CD4-positive, alpha-beta T cell treated with Interleukin-6 at 100 ng/mL for 8 hours (primary cell): ENCODE results near the gene PSG1.
"Not testable (repeated sequence)": the region's sequence is repeated elsewhere in the genome, so short reads cannot be mapped to it uniquely, and the experiment has no call there.

Experiments
- DNase-seq: peaks from one replicate; pipeline ENCODE4 v3.0.0-alpha.2; 2020; ENCODE audit warnings: mixed read lengths, low spot score

The PSG1 gene

GRCh38 chr19:42879613-42880012, at the start of gene PSG1:
Gene PSG1, minus strand, starts transcription at chr19:42879713. Its CDS starts 132 bp downstream, at chr19:42879581.
- no peak for DNase-seq

GRCh38 chr19:42928896-42929295, 49.4 kb upstream of the PSG1 start:
- DNase-seq: no peak

GRCh38 chr19:42926781-42927180, 47.3 kb upstream of the PSG1 start:
- no peak for DNase-seq

GRCh38 chr19:42923106-42923505, 43.6 kb upstream of the PSG1 start:
- DNase-seq: not testable (repeated sequence)

- DNase-seq: not testable (repeated sequence)
Observed at GRCh38 chr19:42920971-42921370, 41.5 kb upstream of the PSG1 start.

- no peak for DNase-seq
Observed at GRCh38 chr19:42919757-42920079, 40.2 kb upstream of the PSG1 start.

GRCh38 chr19:42919070-42919756, 39.7 kb upstream of the PSG1 start:
- not testable (repeated sequence) for DNase-seq

GRCh38 chr19:42918377-42919069, 39.0 kb upstream of the PSG1 start:
- DNase-seq: not testable (repeated sequence)

GRCh38 chr19:42917634-42918033, 38.1 kb upstream of the PSG1 start, which contains the start of gene PSG6:
Gene PSG6, minus strand, starts transcription at chr19:42917894. Its CDS starts 102 bp downstream, at chr19:42917792.
- not testable (repeated sequence) for DNase-seq

GRCh38 chr19:42916931-42917330, 37.4 kb upstream of the PSG1 start:
- DNase-seq: not testable (repeated sequence)

- DNase-seq: not testable (repeated sequence)
Observed at GRCh38 chr19:42913516-42913915, 34.0 kb upstream of the PSG1 start.

- DNase-seq: not testable (repeated sequence)
Observed at GRCh38 chr19:42912941-42913340, 33.4 kb upstream of the PSG1 start.

GRCh38 chr19:42911731-42912130, 32.2 kb upstream of the PSG1 start:
- not testable (repeated sequence) for DNase-seq

GRCh38 chr19:42906162-42906561, 26.6 kb upstream of the PSG1 start:
- DNase-seq: not testable (repeated sequence)

GRCh38 chr19:42900561-42900960, 21.0 kb upstream of the PSG1 start:
- not testable (repeated sequence) for DNase-seq

- DNase-seq: not testable (repeated sequence)
Observed at GRCh38 chr19:42899674-42900073, 20.2 kb upstream of the PSG1 start.

- DNase-seq: not testable (repeated sequence)
Observed at GRCh38 chr19:42899110-42899509, 19.6 kb upstream of the PSG1 start.

- not testable (repeated sequence) for DNase-seq
Observed at GRCh38 chr19:42898656-42899055, 19.1 kb upstream of the PSG1 start.

- not testable (repeated sequence) for DNase-seq
Observed at GRCh38 chr19:42897729-42898128, 18.2 kb upstream of the PSG1 start.

- DNase-seq: not testable (repeated sequence)
Observed at GRCh38 chr19:42890446-42890845, 10.9 kb upstream of the PSG1 start.

GRCh38 chr19:42887876-42888445, 8.4 kb upstream of the PSG1 start:
- DNase-seq: not testable (repeated sequence)

- not testable (repeated sequence) for DNase-seq
Observed at GRCh38 chr19:42882730-42883129, 3.2 kb upstream of the PSG1 start.

GRCh38 chr19:42882010-42882409, 2.5 kb upstream of the PSG1 start:
- not testable (repeated sequence) for DNase-seq
